GM06990 (cell line): ENCODE data around the gene GNG3.

ENCODE experiments used
- DNase-seq: peaks from one replicate; pipeline ENCODE4 v3.0.0-alpha.2; 2011; ENCODE audit not compliant: insufficient read length; ENCODE audit errors: extremely low read depth
- H3K27me3 ChIP-seq: replicated peaks from 2 replicates; pipeline ENCODE4 v1.6.0; 2011; ENCODE audit warnings: low read length; ENCODE audit not compliant: control insufficient read depth, insufficient read depth
- H3K36me3 ChIP-seq: 2 replicates; pipeline ENCODE4 v1.5.1; 2011; ENCODE audit warnings: low read length; ENCODE audit not compliant: control insufficient read depth, insufficient read depth
- H3K4me3 ChIP-seq: replicated peaks from 2 replicates; pipeline ENCODE4 v1.5.1; 2011; ENCODE audit warnings: low read depth, mild to moderate bottlenecking, control low read depth, low read length
- CTCF ChIP-seq: IDR thresholded peaks from 2 replicates; pipeline ENCODE4 v1.5.1; 2011; ENCODE audit warnings: low read length, control low read depth, mild to moderate bottlenecking, inconsistent platforms; ENCODE audit not compliant: insufficient read depth, poor library complexity, severe bottlenecking

Gene GNG3

GRCh38 chr11:62676698-62677097 is 30.8 kb upstream of the GNG3 start:
- DNase-seq: no peak
- H3K4me3 ChIP-seq: no peak overlapping the region
- peaks cover 7% of the 10 kb centered on the region for H3K36me3 ChIP-seq
- no peaks in the 10 kb centered on the region for H3K27me3 ChIP-seq
- TF ChIP-seq CTCF: no peak

- H3K36me3 ChIP-seq: peaks cover 7% of the 10 kb centered on the region
- DNase-seq: no peak
- no peaks in the 10 kb centered on the region for H3K27me3 ChIP-seq
- H3K4me3 ChIP-seq: no peak overlapping the region
- TF ChIP-seq CTCF: no peak
These were observed 30.3 kb upstream of the GNG3 start for GRCh38 chr11:62677156-62677555.

GRCh38 chr11:62677714-62678113 is 29.8 kb upstream of the GNG3 start:
- Histone ChIP-seq H3K4me3 (peak overlapping the region; percentile 95), H3K36me3 (peaks cover 7% of the 10 kb centered on the region), H3K27me3 (no peaks in the 10 kb centered on the region)
- TF ChIP-seq CTCF: no peak
- no peak for DNase-seq

- H3K27me3 ChIP-seq: no peaks in the 10 kb centered on the region
- H3K36me3 ChIP-seq: peaks cover 7% of the 10 kb centered on the region
- DNase-seq: no peak
- peak overlapping the region; percentile 95 for H3K4me3 ChIP-seq
- no peak for TF ChIP-seq CTCF
These were observed 29.1 kb upstream of the GNG3 start for GRCh38 chr11:62678433-62678769.

- TF ChIP-seq CTCF: no peak
- DNase-seq: peak; percentile 86
- Histone ChIP-seq H3K4me3 (peak within 1 kb of the TSS; percentile 95), H3K36me3 (peaks cover 7% of the 10 kb centered on the region), H3K27me3 (no peaks in the 10 kb centered on the region)
These were observed 28.4 kb upstream of the GNG3 start, which contains the start of gene UBXN1 for GRCh38 chr11:62678770-62679696. TSS of gene UBXN1 (minus strand) at chr11:62679073. CDS start at chr11:62678923, 150 bp downstream.
